ENCODE measurements around the gene PRKCZ. TPM values are rescaled to one million over a fixed set of nuclear protein-coding genes. Genes with fewer than 3 reads are reported as not detected.

PRKCZ gene
- total RNA-seq, 2 experiments from 2014 or later: 8.0 to 10.0 TPM

GRCh38 chr1:2126331-2127186, 76.3 kb downstream of the PRKCZ start:
- no peak overlapping the region for H3K4me2 ChIP-seq (ENCODE audit: low read length)
- POLR2A ChIA-PET: no interaction called here
- H3K4me3 ChIP-seq (ENCODE audit: low read depth, low read length, poor library complexity, severe bottlenecking): no peak overlapping the region
- H2AFZ ChIP-seq (ENCODE audit: low read length): no peak overlapping the region
- H4K20me1 ChIP-seq (ENCODE audit: insufficient read depth, low read length): no peaks in the 10 kb centered on the region
- no peaks in the 10 kb centered on the region for H3K9me3 ChIP-seq (ENCODE audit: low read length)
- intact Hi-C loops (cut with micrococcal nuclease; ENCODE audit: unreplicated experiment): no loop called here
- DNase-seq (ENCODE audit: low spot score): no peak
- no peaks in the 10 kb centered on the region for H3K4me1 ChIP-seq (ENCODE audit: insufficient read depth, low read length, poor library complexity, severe bottlenecking)
- H3K9me2 ChIP-seq (ENCODE audit: insufficient read depth, low read length): no peaks in the 10 kb centered on the region
- H3K36me3 ChIP-seq (ENCODE audit: insufficient read depth, low read length): no peaks in the 10 kb centered on the region
- CTCF ChIA-PET (ENCODE audit: unreplicated experiment): interaction anchor here (0.6 kb wide), 1 partner anchor 200 kb away, joined by 3 read pairs; no protein-coding TSS in a partner anchor
- no peak overlapping the region for H3K27ac ChIP-seq (ENCODE audit: low read depth, low read length, poor library complexity, severe bottlenecking)
- no TSS peak for BruUV-seq (replicated peaks)
- H3K79me2 ChIP-seq (ENCODE audit: insufficient read depth, low read depth, low read length): no peaks in the 10 kb centered on the region
- TF ChIP-seq EZH2phosphoT487 (IDR thresholded peaks at IDR 0.05; ENCODE audit: borderline replicate concordance, low read depth, low read length): no peak
- TF ChIP-seq CTCF (conservative IDR thresholded peaks at IDR 0.05; ENCODE audit: low read length): no peak

- Histone ChIP-seq H3K4me2 (ENCODE audit: low read length) (no peak overlapping the region), H2AFZ (ENCODE audit: low read length) (no peak overlapping the region)
These were observed 77.3 kb downstream of the PRKCZ start for GRCh38 chr1:2127187-2128145.

More at GRCh38 chr1:2127187-2128145, 77.3 kb downstream of the PRKCZ start:
- ChIA-PET POLR2A (no interaction called here), CTCF (ENCODE audit: unreplicated experiment) (no interaction called here)
- DNase-seq (ENCODE audit: low spot score): no peak
- Histone ChIP-seq H4K20me1 (ENCODE audit: insufficient read depth, low read length) (no peaks in the 10 kb centered on the region), H3K4me1 (ENCODE audit: insufficient read depth, low read length, poor library complexity, severe bottlenecking) (peaks cover under 1% of the 10 kb centered on the region), H3K27ac (ENCODE audit: low read depth, low read length, poor library complexity, severe bottlenecking) (no peak overlapping the region), H3K9me2 (ENCODE audit: insufficient read depth, low read length) (no peaks in the 10 kb centered on the region), H3K4me3 (ENCODE audit: low read depth, low read length, poor library complexity, severe bottlenecking) (no peak overlapping the region), H3K36me3 (ENCODE audit: insufficient read depth, low read length) (no peaks in the 10 kb centered on the region), H3K79me2 (ENCODE audit: insufficient read depth, low read depth, low read length) (no peaks in the 10 kb centered on the region), H3K9me3 (ENCODE audit: low read length) (no peaks in the 10 kb centered on the region)
- intact Hi-C loops (cut with micrococcal nuclease; ENCODE audit: unreplicated experiment): no loop called here
- TF ChIP-seq EZH2phosphoT487 (IDR thresholded peaks at IDR 0.05; ENCODE audit: borderline replicate concordance, low read depth, low read length): no peak
- TF ChIP-seq CTCF (conservative IDR thresholded peaks at IDR 0.05; ENCODE audit: low read length): no peak
- BruUV-seq (replicated peaks): no TSS peak
